DND-41 (cell line): ENCODE data around the gene CPE.

Experiments used
- CTCF ChIP-seq: IDR thresholded peaks from 2 replicates; pipeline ENCODE4 v1.5.1; 2012; ENCODE audit warnings: borderline replicate concordance, low read length, moderate library complexity, mild to moderate bottlenecking; ENCODE audit not compliant: poor library complexity, severe bottlenecking; ENCODE audit errors: extremely low read depth
- EZH2 ChIP-seq: IDR thresholded peaks from 3 replicates; pipeline ENCODE4 v1.6.1; 2012; ENCODE audit warnings: borderline replicate concordance, low read depth, mild to moderate bottlenecking, moderate library complexity, low read length, inconsistent platforms; ENCODE audit not compliant: severe bottlenecking

GRCh38 chr4:165443276-165443675 lies 64.5 kb downstream of the CPE start:
- no peak for TF ChIP-seq CTCF
- no peak for TF ChIP-seq EZH2
